Astrocyte (in vitro differentiated cells and primary cell): ENCODE data around the gene A3GALT2.

Experiments
- EZH2 ChIP-seq: IDR thresholded peaks from 2 replicates; pipeline ENCODE4 v1.6.1; 2012; ENCODE audit warnings: mild to moderate bottlenecking, low read length, inconsistent platforms; ENCODE audit not compliant: insufficient read depth
- TF ChIP-seq, protein P1 (sequence below): IDR thresholded peaks from 2 replicates; pipeline ENCODE4 v1.5.1; 2011; ENCODE audit warnings: low read depth, mild to moderate bottlenecking, inconsistent platforms, low read length, moderate library complexity; ENCODE audit not compliant: insufficient read depth

DNA sequence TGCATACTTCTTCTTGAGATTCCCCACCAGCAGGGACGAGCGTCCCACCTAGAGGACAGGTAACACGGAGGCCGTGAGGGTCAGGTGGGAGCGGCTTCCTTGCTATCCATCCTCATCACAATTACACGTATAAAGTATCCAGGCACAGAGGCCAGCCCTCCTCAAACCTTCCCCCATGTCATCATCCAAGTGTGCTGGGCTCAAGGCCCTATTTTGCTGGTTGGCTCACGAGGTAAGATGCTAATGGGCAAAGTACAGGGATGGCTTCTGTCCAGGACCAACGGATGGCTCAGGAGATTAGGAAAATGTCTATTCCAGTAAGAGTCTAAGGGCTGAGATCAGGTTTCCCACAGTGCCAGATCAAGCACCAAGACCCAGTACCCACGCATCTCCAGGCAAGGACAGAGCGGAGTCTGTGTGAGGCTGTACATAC lies 11.5 kb upstream of the A3GALT2 start:
- TF ChIP-seq, protein P1, sequence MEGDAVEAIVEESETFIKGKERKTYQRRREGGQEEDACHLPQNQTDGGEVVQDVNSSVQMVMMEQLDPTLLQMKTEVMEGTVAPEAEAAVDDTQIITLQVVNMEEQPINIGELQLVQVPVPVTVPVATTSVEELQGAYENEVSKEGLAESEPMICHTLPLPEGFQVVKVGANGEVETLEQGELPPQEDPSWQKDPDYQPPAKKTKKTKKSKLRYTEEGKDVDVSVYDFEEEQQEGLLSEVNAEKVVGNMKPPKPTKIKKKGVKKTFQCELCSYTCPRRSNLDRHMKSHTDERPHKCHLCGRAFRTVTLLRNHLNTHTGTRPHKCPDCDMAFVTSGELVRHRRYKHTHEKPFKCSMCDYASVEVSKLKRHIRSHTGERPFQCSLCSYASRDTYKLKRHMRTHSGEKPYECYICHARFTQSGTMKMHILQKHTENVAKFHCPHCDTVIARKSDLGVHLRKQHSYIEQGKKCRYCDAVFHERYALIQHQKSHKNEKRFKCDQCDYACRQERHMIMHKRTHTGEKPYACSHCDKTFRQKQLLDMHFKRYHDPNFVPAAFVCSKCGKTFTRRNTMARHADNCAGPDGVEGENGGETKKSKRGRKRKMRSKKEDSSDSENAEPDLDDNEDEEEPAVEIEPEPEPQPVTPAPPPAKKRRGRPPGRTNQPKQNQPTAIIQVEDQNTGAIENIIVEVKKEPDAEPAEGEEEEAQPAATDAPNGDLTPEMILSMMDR: no peak
- no peak for TF ChIP-seq EZH2
